Upper lobe of left lung (tissue), 6 donors: ENCODE measurements around the gene TRIM72. TPM values are rescaled to one million over a fixed set of nuclear protein-coding genes. Genes with fewer than 3 reads are reported as not detected.

ENCODE experiments used
- ATAC-seq, 2 donors: fragments of 200-7000 bp; cut with Tn5 transposase; one replicate each; pipeline ENCODE4 v1.9.1; 2022; ENCODE audit warnings: mild to moderate bottlenecking in 2 of 2, moderate library complexity in 2 of 2; ENCODE audit not compliant: low FRiP score in 2 of 2
- DNase-seq, 2 donors: peaks; one replicate each; pipeline ENCODE4 v3.0.0-alpha.2; 2019 to 2020
- H3K27ac ChIP-seq, 4 donors: fragments of 200-600 bp; sonication (generic); one replicate each; pipeline ENCODE4 v1.5.1; 2016 to 2019
- H3K27me3 ChIP-seq, 4 donors: fragments of 200-600 bp; sonication (generic); one replicate each; pipeline ENCODE4 v1.5.1; 2017 to 2019
- H3K36me3 ChIP-seq, 4 donors: fragments of 200-600 bp; sonication (generic); one replicate each; pipeline ENCODE4 v1.5.1; 2016 to 2019
- H3K4me1 ChIP-seq, 4 donors: fragments of 200-600 bp; sonication (generic); one replicate each; pipeline ENCODE4 v1.5.1; 2018 to 2019
- H3K4me3 ChIP-seq, 4 donors: fragments of 200-600 bp; sonication (generic); one replicate each; pipeline ENCODE4 v1.5.1; 2017 to 2019; ENCODE audit warnings: mild to moderate bottlenecking in 2 of 4, moderate library complexity in 1 of 4
- H3K9me3 ChIP-seq, 4 donors: fragments of 200-600 bp; sonication (generic); one replicate each; pipeline ENCODE4 v1.5.1; 2018 to 2019
- CTCF ChIP-seq, 6 experiments: fragments of 450-650 bp in 4 of 6; fragments of 200-600 bp in 2 of 6; sonication (generic) in 2 of 6; IDR thresholded peaks; one replicate each; pipeline ENCODE4 v1.5.1; 2016 to 2019; ENCODE audit warnings: antibody characterized with exemption in 6 of 6
- EP300 ChIP-seq, 4 donors: sonication (generic); formaldehyde crosslinking; IDR thresholded peaks; one replicate each; pipeline ENCODE4 v1.5.1; 2017; ENCODE audit warnings: antibody characterized with exemption in 4 of 4, control low read depth in 2 of 4
- POLR2A ChIP-seq, 4 donors: fragments of 450-650 bp; IDR thresholded peaks; one replicate each; pipeline ENCODE4 v1.5.1; 2016 to 2017; ENCODE audit warnings: antibody characterized with exemption in 4 of 4, mild to moderate bottlenecking in 2 of 4
- POLR2AphosphoS5 ChIP-seq, 2 donors: sonication (generic); formaldehyde crosslinking; IDR thresholded peaks; one replicate each; pipeline ENCODE4 v1.5.1; 2017; ENCODE audit warnings: antibody characterized with exemption in 2 of 2
- WGBS, 2 donors: methylation state at CpG; one replicate each; pipeline ENCODE4 v1.1.5; 2017 to 2018; 5-methylcytosine and 5-hydroxymethylcytosine counted together
- total RNA-seq, 6 donors: library from RNA; depleted of rRNA in 4 of 6; stranded (reverse); fragments of >200 nt in 4 of 6; gene quantifications; one replicate each; pipeline versions ENCODE4 v1.1.0 to v1.2.1, GENCODE V29; 2016 to 2021
- donor health status: DM: no; HTN: no; CAD: no; lungs with moderate emphysema.
- donor health status: DM: no; HTN: yes; CAD: no; lungs with severe emphysema.

TRIM72 gene
- total RNA-seq, 6 donors from 2014 or later, result 0.27 TPM; not detected in 5

GRCh38 chr16:31190061-31190460, 23.9 kb upstream of the TRIM72 start:
- DNase-seq (no peak), ATAC-seq (no peak)
- no peak overlapping the region for H3K4me3 ChIP-seq
- peaks cover 0 to 14% (median 5%) of the 10 kb centered on the region in 4 donors for H3K4me1 ChIP-seq
- peaks cover 83 to 100% (median 93%) of the 10 kb centered on the region in 4 donors for H3K36me3 ChIP-seq
- 96 to 97% methylated on average over 12 of the region's 12 CpGs for WGBS, 2 donors
- H3K9me3 ChIP-seq, result no peaks in the 10 kb centered on the region
- H3K27me3 ChIP-seq, result no peaks in the 10 kb centered on the region
- no peak overlapping the region for H3K27ac ChIP-seq
- TF ChIP-seq POLR2AphosphoS5 (IDR thresholded peaks at IDR 0.05) (no peak), CTCF (IDR thresholded peaks at IDR 0.05) (no peak)

- DNase-seq (no peak), ATAC-seq (no peak)
- no peaks in the 10 kb centered on the region for H3K9me3 ChIP-seq
- H3K4me1 ChIP-seq, result peaks cover 0 to 7% (median 0%) of the 10 kb centered on the region in 4 donors
- 94% methylated on average over 17 of the region's 17 CpGs for WGBS, 2 donors
- TF ChIP-seq POLR2A (IDR thresholded peaks at IDR 0.05), result no peak
- TF ChIP-seq EP300 (IDR thresholded peaks at IDR 0.05), result no peak
- TF ChIP-seq CTCF (IDR thresholded peaks at IDR 0.05), result no peak
- TF ChIP-seq POLR2AphosphoS5 (IDR thresholded peaks at IDR 0.05), result no peak
- no peak overlapping the region for H3K4me3 ChIP-seq
- peaks cover 74 to 100% (median 93%) of the 10 kb centered on the region in 4 donors for H3K36me3 ChIP-seq
- no peak overlapping the region for H3K27ac ChIP-seq
- no peaks in the 10 kb centered on the region for H3K27me3 ChIP-seq
Measured at GRCh38 chr16:31190818-31191444, 23.0 kb upstream of the TRIM72 start.

- H3K27ac ChIP-seq, result no peak overlapping the region
- H3K4me1 ChIP-seq, result no peaks in the 10 kb centered on the region
- H3K9me3 ChIP-seq, result no peaks in the 10 kb centered on the region
- ATAC-seq, result no peak
- no peak for DNase-seq
- H3K36me3 ChIP-seq, result peaks cover 65 to 100% (median 89%) of the 10 kb centered on the region in 4 donors
- no peak overlapping the region for H3K4me3 ChIP-seq
- no peaks in the 10 kb centered on the region for H3K27me3 ChIP-seq
- TF ChIP-seq POLR2AphosphoS5 (IDR thresholded peaks at IDR 0.05) (no peak), EP300 (IDR thresholded peaks at IDR 0.05) (no peak), CTCF (IDR thresholded peaks at IDR 0.05) (no peak), POLR2A (IDR thresholded peaks at IDR 0.05) (no peak)
- 83 to 87% methylated on average over 5 of the region's 5 CpGs for WGBS, 2 donors
Measured at GRCh38 chr16:31191697-31192428, 22.1 kb upstream of the TRIM72 start.

- TF ChIP-seq POLR2A (IDR thresholded peaks at IDR 0.05), result no peak
- no peak for TF ChIP-seq CTCF (IDR thresholded peaks at IDR 0.05)
- no peak for TF ChIP-seq EP300 (IDR thresholded peaks at IDR 0.05)
- no peak for TF ChIP-seq POLR2AphosphoS5 (IDR thresholded peaks at IDR 0.05)
- 92% methylated on average over 16 of the region's 16 CpGs for WGBS, 2 donors
- Histone ChIP-seq H3K36me3 (peaks cover 56 to 94% (median 78%) of the 10 kb centered on the region in 4 donors), H3K4me1 (no peaks in the 10 kb centered on the region), H3K4me3 (no peak overlapping the region), H3K9me3 (no peaks in the 10 kb centered on the region), H3K27ac (no peak overlapping the region), H3K27me3 (no peaks in the 10 kb centered on the region)
- DNase-seq (no peak), ATAC-seq (no peak)
Measured at GRCh38 chr16:31192856-31193642, 20.9 kb upstream of the TRIM72 start.
